GM23338 (cell line): ENCODE results near the gene CRX. TPM values are rescaled to one million over a fixed set of nuclear protein-coding genes. Genes with fewer than 3 reads are reported as not detected.

Experiments
- ATAC-seq: fragments of 200-7000 bp; cut with Tn5 transposase; 3 replicates; pipeline ENCODE4 v1.9.1; 2020
- DNase-seq: peaks from one replicate; pipeline ENCODE4 v3.0.0-alpha.2; 2015; ENCODE audit warnings: low spot score
- H2AFZ ChIP-seq: fragments of 200-600 bp; sonication (generic); 2 replicates; pipeline ENCODE4 v1.8.0; 2016; ENCODE audit warnings: antibody characterized with exemption, mild to moderate bottlenecking, moderate library complexity
- H3F3A ChIP-seq: fragments of 200-600 bp; sonication (generic); replicated peaks from 2 replicates; pipeline ENCODE4 v1.8.0; 2017; ENCODE audit warnings: antibody characterized with exemption, mixed run types, low read depth
- H3K27ac ChIP-seq: fragments of 200-600 bp; sonication (generic); 2 replicates; pipeline ENCODE4 v1.6.1; 2016; ENCODE audit warnings: low read depth
- H3K27me3 ChIP-seq: fragments of 200-600 bp; sonication (generic); 2 replicates; pipeline ENCODE4 v1.8.0; 2016; ENCODE audit warnings: mild to moderate bottlenecking, mixed run types, moderate library complexity; ENCODE audit not compliant: insufficient read depth
- H3K36me3 ChIP-seq: fragments of 200-600 bp; sonication (generic); 2 replicates; pipeline ENCODE4 v1.8.0; 2016; ENCODE audit warnings: mild to moderate bottlenecking; ENCODE audit not compliant: insufficient read depth
- H3K4me1 ChIP-seq: fragments of 200-600 bp; sonication (generic); 2 replicates; pipeline ENCODE4 v1.8.0; 2016; ENCODE audit warnings: mild to moderate bottlenecking, moderate library complexity; ENCODE audit not compliant: insufficient read depth
- H3K4me2 ChIP-seq: fragments of 200-600 bp; sonication (generic); 2 replicates; pipeline ENCODE4 v1.7.1; 2017; ENCODE audit warnings: mixed run types
- H3K4me3 ChIP-seq: fragments of 200-600 bp; sonication (generic); 2 replicates; pipeline ENCODE4 v1.6.1; 2016; ENCODE audit warnings: mixed run types
- H3K79me2 ChIP-seq: fragments of 200-600 bp; sonication (generic); replicated peaks from 2 replicates; pipeline ENCODE4 v1.8.0; 2017; ENCODE audit warnings: mild to moderate bottlenecking; ENCODE audit not compliant: insufficient read depth
- H3K9me2 ChIP-seq: fragments of 200-600 bp; sonication (generic); 2 replicates; pipeline ENCODE4 v1.8.0; 2017; ENCODE audit not compliant: insufficient read depth
- H4K20me1 ChIP-seq: fragments of 200-600 bp; sonication (generic); replicated peaks from 2 replicates; pipeline ENCODE4 v1.8.0; 2017; ENCODE audit warnings: mild to moderate bottlenecking; ENCODE audit not compliant: insufficient read depth
- H3K27ac Mint-ChIP-seq: 2 replicates; pipeline ENCODE4 v1.8.0; 2020; ENCODE audit warnings: inconsistent platforms, mild to moderate bottlenecking, moderate library complexity, mixed read lengths
- H3K27me3 Mint-ChIP-seq: 3 replicates; pipeline ENCODE4 v1.8.0; 2022; ENCODE audit warnings: low read depth, mild to moderate bottlenecking, moderate library complexity, mixed read lengths, inconsistent platforms; ENCODE audit not compliant: insufficient read depth, poor library complexity
- H3K36me3 Mint-ChIP-seq: 3 replicates; pipeline ENCODE4 v1.8.0; 2021; ENCODE audit warnings: low read depth, mild to moderate bottlenecking, inconsistent platforms, moderate library complexity, mixed read lengths
- H3K4me1 Mint-ChIP-seq: 3 replicates; pipeline ENCODE4 v1.8.0; 2020; ENCODE audit warnings: mild to moderate bottlenecking, inconsistent platforms, mixed read lengths
- H3K4me3 Mint-ChIP-seq: 3 replicates; pipeline ENCODE4 v1.8.0; 2021; ENCODE audit warnings: moderate library complexity, mild to moderate bottlenecking, inconsistent platforms, mixed read lengths
- H3K9me3 Mint-ChIP-seq: 3 replicates; pipeline ENCODE4 v1.8.0; 2020; ENCODE audit warnings: moderate library complexity, mild to moderate bottlenecking, inconsistent platforms, mixed read lengths
- CREB1 ChIP-seq: fragments of 250-450 bp; sonication (Bioruptor Pico); IDR thresholded peaks from 2 replicates; pipeline ENCODE4 v1.5.0; 2020; ENCODE audit warnings: low read depth, mild to moderate bottlenecking, moderate library complexity
- CTCF ChIP-seq, 2 experiments: fragments of 200-600 bp in 1 of 2; sonication (generic) in 1 of 2; conservative IDR thresholded peaks; 2 replicates each; pipeline versions ENCODE4 v1.5.1 to v1.6.1; 2016 to 2017; ENCODE audit warnings: antibody characterized with exemption in 2 of 2, low read depth in 2 of 2, mild to moderate bottlenecking in 2 of 2, moderate library complexity in 1 of 2
- ETS1 ChIP-seq: IDR thresholded peaks from 2 replicates; pipeline ENCODE4 v1.6.1; 2016; ENCODE audit warnings: antibody characterized with exemption
- EZH2 ChIP-seq: fragments of 200-600 bp; sonication (generic); IDR thresholded peaks from one replicate; pipeline ENCODE4 v1.8.0; 2017; ENCODE audit warnings: antibody characterized with exemption, mild to moderate bottlenecking, low read depth; ENCODE audit not compliant: unreplicated experiment
- EZH2phosphoT487 ChIP-seq: fragments of 200-600 bp; sonication (generic); IDR thresholded peaks from one replicate; pipeline ENCODE4 v1.8.1; 2018; ENCODE audit warnings: antibody characterized with exemption; ENCODE audit not compliant: unreplicated experiment
- JUNB ChIP-seq: IDR thresholded peaks from one replicate; pipeline ENCODE4 v1.6.1; 2016; ENCODE audit warnings: antibody characterized with exemption; ENCODE audit not compliant: unreplicated experiment
- NANOG ChIP-seq: IDR thresholded peaks from 2 replicates; pipeline ENCODE4 v1.6.1; 2016; ENCODE audit warnings: antibody characterized with exemption, borderline replicate concordance
- POLR2AphosphoS5 ChIP-seq: IDR thresholded peaks from 2 replicates; pipeline ENCODE4 v1.6.1; 2016; ENCODE audit warnings: antibody characterized with exemption, low read depth
- STAT1 ChIP-seq: IDR thresholded peaks from one replicate; pipeline ENCODE4 v1.6.1; 2016; ENCODE audit warnings: antibody characterized with exemption; ENCODE audit not compliant: unreplicated experiment
- ZNF114 ChIP-seq: fragments of 250-450 bp; sonication (Bioruptor Pico); IDR thresholded peaks from 2 replicates; pipeline ENCODE4 v1.5.0; 2020; ENCODE audit warnings: mild to moderate bottlenecking, moderate library complexity
- ZNF331 ChIP-seq: fragments of 250-450 bp; sonication (Bioruptor Pico); IDR thresholded peaks from 2 replicates; pipeline ENCODE4 v1.5.0; 2020; ENCODE audit warnings: low read depth, mild to moderate bottlenecking, moderate library complexity
- ZNF462 ChIP-seq: fragments of 250-450 bp; sonication (Bioruptor Pico); IDR thresholded peaks from 2 replicates; pipeline ENCODE4 v1.5.0; 2020; ENCODE audit warnings: mild to moderate bottlenecking, moderate library complexity
- polyA plus RNA-seq: library from polyadenylated mRNA; unstranded; fragments of >200 nt; fragmentation: Nextera tagmentation; extraction: Ambion mirVana; gene quantifications from 2 replicates; pipeline ENCODE4 v1.2.1, GENCODE V29; 2016
- total RNA-seq: library from RNA; depleted of rRNA; stranded (reverse); fragments of >200 nt; shearing (Covaris generic); gene quantifications from 2 replicates; pipeline ENCODE4 v1.2.3, GENCODE V29; 2014
- TF ChIP-seq, protein P1 (sequence below): IDR thresholded peaks from one replicate; pipeline ENCODE4 v1.6.1; 2018; ENCODE audit warnings: antibody characterized with exemption; ENCODE audit not compliant: unreplicated experiment

Gene CRX
- total and polyA plus RNA-seq, 2 experiments from 2014 or later, result 0.15 TPM; not detected in 1

GRCh38 chr19:47819858-47820257 is 1.9 kb upstream of the CRX start:
- H3K36me3 Mint-ChIP-seq, result no peaks in the 10 kb centered on the region; the same call in 2 of the 3 replicates
- peak overlapping the region; percentile 6; the same call in 1 of the 2 replicates for H3K27ac Mint-ChIP-seq
- H3K27me3 Mint-ChIP-seq, result peaks cover 17% of the 10 kb centered on the region
- DNase-seq, result peak; percentile 61
- Histone ChIP-seq H3K4me1 (peaks cover 12% of the 10 kb centered on the region), H3K27me3 (no peaks in the 10 kb centered on the region), H4K20me1 (no peaks in the 10 kb centered on the region), H3K27ac (no peak overlapping the region), H3K4me3 (no peak overlapping the region), H2AFZ (peak overlapping the region; percentile 91), H3K9me2 (no peaks in the 10 kb centered on the region), H3K4me2 (peak overlapping the region; percentile 64), H3K36me3 (no peaks in the 10 kb centered on the region), H3K79me2 (no peaks in the 10 kb centered on the region), H3F3A (no peaks in the 10 kb centered on the region)
- H3K4me1 Mint-ChIP-seq, result peaks cover 28% of the 10 kb centered on the region
- peak overlapping the region; percentile 23; the same call in 2 of the 3 replicates for H3K4me3 Mint-ChIP-seq
- no peak for TF ChIP-seq STAT1
- TF ChIP-seq EZH2phosphoT487, result no peak
- TF ChIP-seq ZNF331 (CRISPR knock-in tag), result no peak
- no peak for TF ChIP-seq ETS1
- no peak for TF ChIP-seq POLR2AphosphoS5
- no peak for TF ChIP-seq CREB1 (CRISPR knock-in tag)
- TF ChIP-seq, protein P1, sequence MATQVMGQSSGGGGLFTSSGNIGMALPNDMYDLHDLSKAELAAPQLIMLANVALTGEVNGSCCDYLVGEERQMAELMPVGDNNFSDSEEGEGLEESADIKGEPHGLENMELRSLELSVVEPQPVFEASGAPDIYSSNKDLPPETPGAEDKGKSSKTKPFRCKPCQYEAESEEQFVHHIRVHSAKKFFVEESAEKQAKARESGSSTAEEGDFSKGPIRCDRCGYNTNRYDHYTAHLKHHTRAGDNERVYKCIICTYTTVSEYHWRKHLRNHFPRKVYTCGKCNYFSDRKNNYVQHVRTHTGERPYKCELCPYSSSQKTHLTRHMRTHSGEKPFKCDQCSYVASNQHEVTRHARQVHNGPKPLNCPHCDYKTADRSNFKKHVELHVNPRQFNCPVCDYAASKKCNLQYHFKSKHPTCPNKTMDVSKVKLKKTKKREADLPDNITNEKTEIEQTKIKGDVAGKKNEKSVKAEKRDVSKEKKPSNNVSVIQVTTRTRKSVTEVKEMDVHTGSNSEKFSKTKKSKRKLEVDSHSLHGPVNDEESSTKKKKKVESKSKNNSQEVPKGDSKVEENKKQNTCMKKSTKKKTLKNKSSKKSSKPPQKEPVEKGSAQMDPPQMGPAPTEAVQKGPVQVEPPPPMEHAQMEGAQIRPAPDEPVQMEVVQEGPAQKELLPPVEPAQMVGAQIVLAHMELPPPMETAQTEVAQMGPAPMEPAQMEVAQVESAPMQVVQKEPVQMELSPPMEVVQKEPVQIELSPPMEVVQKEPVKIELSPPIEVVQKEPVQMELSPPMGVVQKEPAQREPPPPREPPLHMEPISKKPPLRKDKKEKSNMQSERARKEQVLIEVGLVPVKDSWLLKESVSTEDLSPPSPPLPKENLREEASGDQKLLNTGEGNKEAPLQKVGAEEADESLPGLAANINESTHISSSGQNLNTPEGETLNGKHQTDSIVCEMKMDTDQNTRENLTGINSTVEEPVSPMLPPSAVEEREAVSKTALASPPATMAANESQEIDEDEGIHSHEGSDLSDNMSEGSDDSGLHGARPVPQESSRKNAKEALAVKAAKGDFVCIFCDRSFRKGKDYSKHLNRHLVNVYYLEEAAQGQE, result no peak
- no peak for TF ChIP-seq ZNF114 (CRISPR knock-in tag)
- TF ChIP-seq ZNF462 (CRISPR knock-in tag), result no peak
- no peak for TF ChIP-seq EZH2
- TF ChIP-seq NANOG, result no peak
- no peak for TF ChIP-seq CTCF (conservative IDR thresholded peaks at IDR 0.05; ENCODE audit: low read depth in 2 of 2)
- no peak for TF ChIP-seq JUNB
- peak; percentile 84 for ATAC-seq
- H3K9me3 Mint-ChIP-seq, result no peaks in the 10 kb centered on the region; the same call in 1 of the 3 replicates
